Activated CD8-positive, alpha-beta memory T cell treated with anti-CD3 and anti-CD28 coated beads, Interleukin-2, amount 50 U/mL, for 1 hour (primary cell): Measurements from ENCODE around the gene ENDOV.

Experiments used
- DNase-seq: peaks from one replicate; pipeline ENCODE4 v3.0.0-alpha.2; 2020; ENCODE audit errors: extremely low read depth

ENDOV gene

GRCh38 chr17:80414803-80415625 lies at the start of gene ENDOV:
ENDOV (plus strand) TSS chr17:80415167; CDS start chr17:80415195, 28 bp downstream.
- peak; percentile 95 for DNase-seq

- DNase-seq: no peak
Measured at GRCh38 chr17:80365983-80366382, 49.0 kb upstream of the ENDOV start.

GRCh38 chr17:80367503-80367902 lies 47.5 kb upstream of the ENDOV start:
- DNase-seq: no peak

GRCh38 chr17:80371196-80371595 lies 43.8 kb upstream of the ENDOV start:
- no peak for DNase-seq

GRCh38 chr17:80372456-80372855 lies 42.5 kb upstream of the ENDOV start:
- DNase-seq: no peak

- DNase-seq: no peak
Measured at GRCh38 chr17:80372922-80373570, 41.9 kb upstream of the ENDOV start.

GRCh38 chr17:80374039-80374731 lies 40.8 kb upstream of the ENDOV start:
- no peak for DNase-seq

- no peak for DNase-seq
Measured at GRCh38 chr17:80374732-80375585, 40.0 kb upstream of the ENDOV start.

- no peak for DNase-seq
Measured at GRCh38 chr17:80376531-80376930, 38.4 kb upstream of the ENDOV start.

- DNase-seq: no peak
Measured at GRCh38 chr17:80377798-80378197, 37.2 kb upstream of the ENDOV start.

- DNase-seq: no peak
Measured at GRCh38 chr17:80379348-80379747, 35.6 kb upstream of the ENDOV start.

- no peak for DNase-seq
Measured at GRCh38 chr17:80380068-80380467, 34.9 kb upstream of the ENDOV start.

GRCh38 chr17:80380555-80381002 lies 34.4 kb upstream of the ENDOV start:
- DNase-seq: no peak

GRCh38 chr17:80381416-80381923 lies 33.5 kb upstream of the ENDOV start:
- DNase-seq: no peak

GRCh38 chr17:80382446-80382845 lies 32.5 kb upstream of the ENDOV start:
- DNase-seq: no peak

GRCh38 chr17:80382956-80383355 lies 32.0 kb upstream of the ENDOV start:
- no peak for DNase-seq

GRCh38 chr17:80384078-80384960 lies 30.6 kb upstream of the ENDOV start:
- no peak for DNase-seq

- no peak for DNase-seq
Measured at GRCh38 chr17:80385046-80385445, 29.9 kb upstream of the ENDOV start.

- no peak for DNase-seq
Measured at GRCh38 chr17:80386341-80386740, 28.6 kb upstream of the ENDOV start.

- DNase-seq: no peak
Measured at GRCh38 chr17:80387071-80387470, 27.9 kb upstream of the ENDOV start.
